WERI-Rb-1 (cell line): Measurements from ENCODE around the gene RAB7B.
A peak's percentile ranks its signal among the peaks of the same experiment; 100 is the strongest.

Experiments
- DNase-seq: peaks from one replicate; pipeline ENCODE4 v3.0.0-alpha.2; 2020
- H3K27ac ChIP-seq: fragments of 250-450 bp; sonication (Bioruptor Pico); 2 replicates; pipeline ENCODE4 v1.5.1; 2020; ENCODE audit warnings: mild to moderate bottlenecking, moderate library complexity
- H3K27me3 ChIP-seq: fragments of 250-450 bp; sonication (Bioruptor Pico); 2 replicates; pipeline ENCODE4 v1.5.1; 2021; ENCODE audit warnings: mild to moderate bottlenecking, low read depth, moderate library complexity; ENCODE audit not compliant: insufficient read depth, severe bottlenecking
- H3K36me3 ChIP-seq: fragments of 250-450 bp; sonication (Bioruptor Pico); 2 replicates; pipeline ENCODE4 v1.5.1; 2020; ENCODE audit warnings: mild to moderate bottlenecking, moderate library complexity
- H3K4me3 ChIP-seq: 2 replicates; pipeline ENCODE4 v1.5.1; 2011; ENCODE audit warnings: low read depth, mild to moderate bottlenecking, control low read depth, low read length
- H3K9me3 ChIP-seq: fragments of 250-450 bp; sonication (Bioruptor Pico); 2 replicates; pipeline ENCODE4 v1.5.1; 2021; ENCODE audit warnings: mild to moderate bottlenecking, moderate library complexity; ENCODE audit not compliant: severe bottlenecking
- TF ChIP-seq, protein P1 (sequence below): IDR thresholded peaks from 2 replicates; pipeline ENCODE4 v1.5.1; 2011; ENCODE audit warnings: low read depth, mild to moderate bottlenecking, control low read depth, inconsistent platforms, low read length

The RAB7B gene

DNA sequence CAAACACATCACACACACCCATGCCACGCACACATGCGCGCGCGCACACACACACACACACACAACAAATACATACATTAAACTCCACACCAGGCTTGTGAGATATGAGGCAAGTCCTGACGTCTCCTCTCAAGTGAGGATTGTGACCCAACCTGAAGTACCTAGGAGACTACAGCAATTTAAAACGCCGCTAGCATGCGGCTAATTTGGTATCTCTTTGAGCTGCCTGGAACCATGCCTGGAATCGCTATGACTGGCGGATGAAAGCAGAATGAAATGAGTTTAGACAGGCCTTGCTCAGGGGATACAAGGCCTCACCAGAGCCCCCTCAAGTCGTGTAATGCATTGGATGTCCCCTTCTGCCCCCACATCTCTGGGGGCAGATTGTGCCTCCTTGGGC, 1.6 kb upstream of the RAB7B start:
- peak; percentile 5 for DNase-seq
- TF ChIP-seq, protein P1, sequence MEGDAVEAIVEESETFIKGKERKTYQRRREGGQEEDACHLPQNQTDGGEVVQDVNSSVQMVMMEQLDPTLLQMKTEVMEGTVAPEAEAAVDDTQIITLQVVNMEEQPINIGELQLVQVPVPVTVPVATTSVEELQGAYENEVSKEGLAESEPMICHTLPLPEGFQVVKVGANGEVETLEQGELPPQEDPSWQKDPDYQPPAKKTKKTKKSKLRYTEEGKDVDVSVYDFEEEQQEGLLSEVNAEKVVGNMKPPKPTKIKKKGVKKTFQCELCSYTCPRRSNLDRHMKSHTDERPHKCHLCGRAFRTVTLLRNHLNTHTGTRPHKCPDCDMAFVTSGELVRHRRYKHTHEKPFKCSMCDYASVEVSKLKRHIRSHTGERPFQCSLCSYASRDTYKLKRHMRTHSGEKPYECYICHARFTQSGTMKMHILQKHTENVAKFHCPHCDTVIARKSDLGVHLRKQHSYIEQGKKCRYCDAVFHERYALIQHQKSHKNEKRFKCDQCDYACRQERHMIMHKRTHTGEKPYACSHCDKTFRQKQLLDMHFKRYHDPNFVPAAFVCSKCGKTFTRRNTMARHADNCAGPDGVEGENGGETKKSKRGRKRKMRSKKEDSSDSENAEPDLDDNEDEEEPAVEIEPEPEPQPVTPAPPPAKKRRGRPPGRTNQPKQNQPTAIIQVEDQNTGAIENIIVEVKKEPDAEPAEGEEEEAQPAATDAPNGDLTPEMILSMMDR: no peak
- H3K4me3 ChIP-seq: no peak overlapping the region
- H3K27me3 ChIP-seq: no peaks in the 10 kb centered on the region
- H3K36me3 ChIP-seq: no peaks in the 10 kb centered on the region
- H3K9me3 ChIP-seq: peaks cover 3% of the 10 kb centered on the region
- no peak overlapping the region for H3K27ac ChIP-seq

DNA sequence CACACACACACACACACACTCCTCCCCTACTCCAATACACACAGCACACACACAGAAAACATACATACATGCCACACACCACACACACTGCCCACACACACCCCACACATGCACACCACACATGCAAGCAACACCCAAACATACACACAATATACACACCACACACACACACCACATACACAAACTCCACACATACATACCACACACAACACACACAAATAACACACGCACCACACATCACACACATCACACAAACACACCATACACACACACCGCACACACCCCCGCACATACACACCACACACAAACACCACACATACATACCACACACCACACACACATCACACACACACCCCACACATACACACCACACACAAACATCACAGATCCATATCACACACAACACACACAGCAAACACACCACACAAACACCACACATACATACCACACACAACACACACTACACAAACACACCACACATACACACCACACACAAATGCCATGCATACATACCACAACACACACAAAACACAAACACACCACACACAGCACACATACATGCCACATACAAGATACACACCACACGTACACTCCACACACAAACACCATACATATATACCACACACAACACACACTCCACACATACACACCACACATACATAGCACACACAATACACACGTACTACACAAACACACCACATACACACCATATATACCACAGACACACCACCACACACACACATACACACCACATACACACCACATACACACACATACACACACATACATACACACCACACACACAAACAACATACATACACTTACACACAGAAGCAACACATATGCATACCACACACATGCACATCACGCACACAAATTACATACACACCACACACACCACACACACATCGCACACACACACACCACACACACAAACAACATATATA, 932 bp upstream of the RAB7B start:
- TF ChIP-seq, protein P1: no peak
- Histone ChIP-seq H3K36me3 (no peaks in the 10 kb centered on the region), H3K27me3 (no peaks in the 10 kb centered on the region), H3K9me3 (peaks cover 3% of the 10 kb centered on the region), H3K27ac (no peak overlapping the region), H3K4me3 (no peak overlapping the region)
- peak; percentile 4 for DNase-seq

DNA sequence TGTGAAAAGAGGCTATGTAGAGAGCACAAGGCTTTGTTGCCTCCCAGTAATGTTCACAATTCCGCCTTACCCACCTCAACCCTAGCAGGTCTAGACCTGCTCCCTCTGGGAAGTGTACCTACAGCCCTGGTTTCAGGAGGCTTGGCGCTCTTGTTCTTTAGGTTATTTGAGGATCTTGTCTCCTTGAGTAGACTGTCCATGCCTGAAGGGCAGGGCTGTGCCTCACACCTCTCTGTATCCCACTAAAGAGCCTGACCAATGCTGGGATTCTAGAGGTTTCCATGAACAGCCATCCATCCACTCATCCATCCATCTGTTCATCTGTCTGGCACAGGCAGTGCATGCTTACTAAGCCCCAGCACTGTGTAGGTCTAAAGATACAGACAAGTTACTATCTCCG, 1.0 kb downstream of the RAB7B start:
- Histone ChIP-seq H3K36me3 (no peaks in the 10 kb centered on the region), H3K9me3 (peaks cover 3% of the 10 kb centered on the region), H3K4me3 (no peak overlapping the region), H3K27me3 (no peaks in the 10 kb centered on the region), H3K27ac (no peak overlapping the region)
- DNase-seq: peak; percentile 6
- TF ChIP-seq, protein P1: no peak

DNA sequence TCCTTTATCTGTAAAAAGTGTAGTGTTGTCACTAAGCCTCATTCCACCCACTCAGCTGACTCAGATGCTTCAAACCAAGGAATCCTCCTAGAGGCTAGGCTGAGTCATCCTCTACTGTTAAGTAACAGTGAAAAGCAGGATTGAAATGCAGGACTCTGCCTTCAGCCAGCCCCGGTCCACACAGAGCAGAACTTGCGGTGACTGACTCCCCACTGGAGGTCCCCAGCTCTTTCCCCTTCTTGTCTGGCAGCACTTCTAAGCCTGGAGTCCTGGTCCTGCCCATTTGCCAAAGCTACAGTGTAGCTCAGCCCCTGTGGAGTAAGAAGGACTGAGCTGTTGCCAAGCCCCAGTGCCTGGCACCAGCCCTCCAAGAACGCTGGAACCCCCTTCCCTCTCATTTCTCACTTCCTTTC, 1.7 kb downstream of the RAB7B start:
- H3K36me3 ChIP-seq: no peaks in the 10 kb centered on the region
- no peaks in the 10 kb centered on the region for H3K27me3 ChIP-seq
- no peak overlapping the region for H3K27ac ChIP-seq
- no peak overlapping the region for H3K4me3 ChIP-seq
- peak; percentile 18 for DNase-seq
- H3K9me3 ChIP-seq: peaks cover 3% of the 10 kb centered on the region
- TF ChIP-seq, protein P1: no peak

DNA sequence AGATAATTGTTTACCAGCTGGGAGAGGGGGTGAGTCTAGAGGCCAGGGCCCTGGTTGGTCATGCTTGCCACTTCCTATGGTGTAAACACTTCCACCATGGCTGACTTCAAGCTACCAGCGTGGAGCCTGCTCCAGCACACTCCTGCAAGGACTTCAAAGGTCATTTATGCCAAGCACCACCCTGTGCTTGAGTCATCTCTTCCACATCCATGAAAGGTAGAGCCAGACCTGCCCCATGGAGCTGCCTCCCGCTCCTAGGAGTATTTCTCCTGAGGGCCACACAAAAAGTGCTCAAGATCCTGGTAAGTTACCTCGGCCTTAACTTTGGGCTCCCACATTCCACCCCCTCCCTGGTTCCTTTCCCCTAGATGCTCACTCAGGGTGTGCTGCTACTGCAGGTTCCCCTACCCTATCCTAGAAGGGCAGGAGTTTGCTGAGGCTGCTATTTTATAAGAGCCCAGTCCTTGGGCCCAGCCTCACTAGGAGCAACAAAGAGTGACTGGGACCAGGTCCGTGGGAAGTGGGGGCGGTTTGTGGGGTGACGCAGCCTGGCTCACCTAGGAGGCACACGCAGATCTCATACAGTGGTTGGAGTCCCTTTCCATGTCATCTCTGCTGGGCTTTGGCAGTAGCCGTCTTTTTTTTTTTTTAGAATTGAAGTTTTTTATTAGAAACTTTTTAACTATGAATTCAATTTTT, 2.4 kb downstream of the RAB7B start:
- peaks cover 3% of the 10 kb centered on the region for H3K9me3 ChIP-seq
- no peak overlapping the region for H3K4me3 ChIP-seq
- H3K27me3 ChIP-seq: no peaks in the 10 kb centered on the region
- no peaks in the 10 kb centered on the region for H3K36me3 ChIP-seq
- TF ChIP-seq, protein P1: no peak
- DNase-seq: peak; percentile 7
- no peak overlapping the region for H3K27ac ChIP-seq
